ENCODE results near the gene GPR15LG.
A peak's percentile ranks its signal among the peaks of the same experiment; 100 is the strongest.

Gene GPR15LG

DNA sequence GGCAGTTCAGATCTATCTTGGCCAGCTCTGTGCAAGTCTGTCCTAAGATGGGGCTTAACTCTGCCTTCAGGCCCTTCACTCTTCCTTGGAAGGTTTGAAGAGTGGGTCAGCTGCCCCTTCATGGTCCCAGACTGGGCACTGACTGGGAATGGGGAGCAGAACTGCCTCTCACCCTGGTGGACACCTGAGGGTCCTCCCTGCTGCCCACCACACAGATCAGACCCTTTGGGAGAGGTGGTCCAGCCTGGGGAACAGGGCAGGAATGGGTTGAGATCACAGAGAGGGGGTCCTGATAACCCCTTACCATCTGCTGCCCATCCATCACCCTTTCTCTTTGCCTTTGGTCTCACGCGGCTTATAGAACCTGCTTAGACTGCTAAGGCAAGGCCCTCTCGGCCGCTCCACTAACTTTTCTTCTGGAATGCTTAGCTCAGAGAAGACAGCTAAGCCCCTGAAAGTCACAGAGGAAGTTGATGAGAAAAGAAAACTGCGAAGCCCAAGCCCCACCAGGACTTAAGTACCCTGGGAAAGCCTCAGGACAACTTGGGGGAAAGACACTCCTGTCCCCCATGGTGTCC, 20.3 kb downstream of the GPR15LG start:
- DNase-seq (ENCODE audit: low spot score) = no peak

DNA sequence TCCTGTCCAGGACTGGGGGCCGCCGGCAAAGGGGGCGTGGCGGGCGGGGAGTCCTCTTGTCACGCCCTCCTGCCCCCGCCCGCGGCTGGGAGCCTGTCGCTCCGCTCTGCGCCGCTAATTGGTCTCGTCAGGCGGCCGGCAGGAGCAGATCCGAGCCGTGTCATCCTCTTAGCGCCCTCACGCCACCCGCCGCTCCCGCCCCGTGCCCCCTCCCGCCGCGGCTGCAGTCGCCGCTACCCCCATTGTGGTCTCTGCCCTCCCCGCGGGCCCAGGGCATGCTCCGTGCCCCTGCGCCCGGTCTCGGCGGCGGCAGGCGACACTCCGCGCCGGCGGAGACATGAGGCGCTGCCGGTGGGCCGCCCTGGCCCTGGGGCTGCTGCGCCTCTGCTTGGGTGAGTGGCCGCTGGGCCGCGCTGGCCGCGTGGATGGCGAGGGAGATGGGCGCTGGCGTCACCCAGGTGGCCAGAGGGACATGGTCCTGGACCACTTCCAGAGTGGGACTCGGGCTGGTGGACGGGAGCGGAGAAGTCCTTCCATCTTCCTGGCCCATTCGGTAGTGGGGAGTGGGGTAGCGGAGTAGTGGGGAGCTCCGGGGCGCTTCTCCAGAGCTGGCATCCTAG, 20.9 kb downstream of the GPR15LG start, which contains the start of gene CDHR1:
Gene CDHR1, plus strand, starts transcription at position 114 of the 620 bp plus-strand sequence. Its CDS starts 224 bp downstream, at position 338.
- no peak for DNase-seq (ENCODE audit: low spot score)

DNA sequence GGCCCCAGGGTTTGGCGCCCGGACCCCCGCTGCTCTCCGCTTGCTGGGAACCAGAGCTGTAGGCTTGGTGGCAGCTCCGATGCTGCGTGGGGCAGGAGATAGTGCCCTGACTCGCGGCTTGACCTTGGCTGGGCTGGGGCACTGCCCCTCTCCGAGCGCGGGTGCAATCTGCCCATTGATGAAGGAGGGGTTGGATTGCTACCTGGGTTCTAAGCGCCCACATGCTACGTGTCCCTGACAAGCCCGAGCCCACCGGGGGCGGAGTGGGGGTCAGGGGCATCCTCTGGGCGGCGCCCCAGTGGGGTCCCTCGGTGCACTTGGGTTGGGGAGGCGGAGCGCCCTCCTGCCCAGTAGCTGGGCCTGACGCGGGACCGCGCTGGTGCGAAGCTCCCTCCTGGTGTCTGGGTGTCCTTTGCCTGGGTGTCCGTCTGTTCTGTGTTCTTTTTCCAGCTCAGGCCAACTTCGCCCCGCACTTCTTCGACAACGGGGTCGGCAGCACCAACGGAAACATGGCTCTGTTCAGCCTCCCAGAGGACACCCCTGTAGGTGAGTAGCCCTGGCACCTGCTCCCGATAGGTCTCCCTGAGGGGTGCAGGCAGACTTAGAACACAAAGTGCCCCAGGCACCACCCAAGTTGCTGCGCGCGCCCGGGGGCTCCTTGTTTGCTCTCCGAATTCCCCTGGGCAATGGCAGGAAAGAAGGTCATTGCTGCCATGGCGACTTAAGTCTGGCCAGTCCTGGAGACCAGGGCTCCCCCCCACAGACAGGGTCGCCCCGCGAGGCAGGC, 21.6 kb downstream of the GPR15LG start:
- no peak for DNase-seq (ENCODE audit: low spot score)

DNA sequence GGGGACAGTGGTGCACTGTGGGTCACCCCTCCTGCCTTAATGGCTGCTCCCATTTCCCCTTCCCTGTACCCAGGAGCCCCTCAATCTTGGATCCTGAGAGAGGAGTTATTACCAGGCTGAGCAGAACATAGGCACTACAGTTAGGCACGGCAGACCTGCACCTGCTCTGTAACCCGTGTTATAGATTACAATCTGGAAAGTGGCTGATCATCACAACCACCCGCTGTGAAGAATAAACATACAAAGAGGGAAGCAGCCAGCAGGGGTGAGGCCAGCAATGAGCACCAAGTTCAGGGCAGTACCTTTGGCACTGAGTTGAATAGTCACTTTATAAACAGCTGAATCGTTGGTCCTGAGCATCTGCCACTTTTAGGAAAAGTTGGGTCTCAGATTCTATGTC, 22.5 kb downstream of the GPR15LG start:
- no peak for DNase-seq (ENCODE audit: low spot score)

DNA sequence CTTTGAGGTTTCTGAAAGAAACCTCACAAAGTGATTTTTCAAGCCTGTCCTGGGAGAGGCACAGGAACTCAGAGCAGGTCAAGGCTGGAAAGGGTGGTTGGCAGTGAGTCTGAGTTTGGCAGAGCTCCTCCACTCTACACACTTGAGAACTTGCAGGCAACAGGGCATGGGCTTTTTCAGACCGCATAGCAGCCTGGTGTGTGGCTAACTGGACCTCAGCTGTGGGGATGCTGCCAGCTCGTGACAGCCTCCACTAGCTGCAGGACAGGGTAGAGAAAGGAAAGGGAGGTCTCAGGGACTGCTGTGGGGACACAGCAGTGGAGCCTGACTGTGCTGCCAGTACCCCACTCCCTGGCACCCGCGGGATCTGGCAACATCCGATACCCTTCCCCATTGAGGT, 23.3 kb downstream of the GPR15LG start:
- DNase-seq (ENCODE audit: low spot score) = no peak

DNA sequence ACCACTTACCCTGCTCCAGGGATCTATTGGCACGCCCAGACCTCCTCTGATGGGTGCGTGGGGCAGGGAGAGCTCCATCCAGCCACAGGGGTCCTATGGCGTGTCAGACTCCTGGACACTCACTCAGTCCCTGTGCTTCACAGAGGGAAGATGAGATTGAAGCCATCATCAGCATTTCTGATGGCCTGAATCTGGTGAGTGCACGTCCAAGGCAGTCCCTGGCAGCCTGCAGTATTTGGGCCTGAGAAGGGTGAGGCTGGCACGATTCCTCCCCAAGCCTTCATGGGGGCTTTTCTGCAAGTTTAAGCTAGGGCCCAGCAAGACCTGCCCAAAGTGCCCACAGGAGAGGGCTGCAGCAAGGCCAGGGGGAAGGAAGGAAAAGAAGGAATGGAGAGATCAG, 24.0 kb downstream of the GPR15LG start:
- no peak for DNase-seq (ENCODE audit: low spot score)

DNA sequence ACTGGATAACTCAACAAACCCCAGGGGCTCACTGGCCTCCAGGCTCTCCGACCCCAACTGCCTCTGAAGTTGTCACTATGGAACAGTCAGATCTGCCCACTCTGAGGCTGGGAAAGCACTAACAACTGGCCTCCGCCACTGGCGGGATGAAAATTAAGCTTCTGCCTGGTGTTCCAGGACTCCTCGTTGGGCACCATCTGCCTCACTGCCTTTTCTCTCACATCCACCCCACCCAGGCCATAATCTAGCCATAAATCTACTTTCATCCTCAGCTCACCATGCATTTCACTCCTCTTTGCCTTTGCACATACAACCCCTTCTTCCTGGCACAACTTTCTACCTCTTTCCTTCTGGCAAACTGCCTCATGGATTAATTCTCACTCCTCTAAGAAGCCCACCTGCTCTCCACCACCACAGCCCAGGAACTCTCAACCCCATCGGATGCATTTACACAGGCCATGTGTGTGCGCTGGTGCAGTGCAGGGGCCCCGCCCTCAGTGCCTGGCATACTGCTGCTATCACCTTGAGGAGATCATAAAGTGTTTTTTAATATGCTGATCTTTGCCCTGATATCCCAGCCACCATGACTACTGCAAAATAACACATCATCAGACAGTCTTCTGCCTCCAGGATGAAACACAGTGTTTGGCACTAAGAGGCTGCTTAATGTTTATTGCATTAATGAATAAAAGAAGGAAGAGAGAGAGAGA, 24.8 kb downstream of the GPR15LG start:
- DNase-seq (ENCODE audit: low spot score) = no peak

DNA sequence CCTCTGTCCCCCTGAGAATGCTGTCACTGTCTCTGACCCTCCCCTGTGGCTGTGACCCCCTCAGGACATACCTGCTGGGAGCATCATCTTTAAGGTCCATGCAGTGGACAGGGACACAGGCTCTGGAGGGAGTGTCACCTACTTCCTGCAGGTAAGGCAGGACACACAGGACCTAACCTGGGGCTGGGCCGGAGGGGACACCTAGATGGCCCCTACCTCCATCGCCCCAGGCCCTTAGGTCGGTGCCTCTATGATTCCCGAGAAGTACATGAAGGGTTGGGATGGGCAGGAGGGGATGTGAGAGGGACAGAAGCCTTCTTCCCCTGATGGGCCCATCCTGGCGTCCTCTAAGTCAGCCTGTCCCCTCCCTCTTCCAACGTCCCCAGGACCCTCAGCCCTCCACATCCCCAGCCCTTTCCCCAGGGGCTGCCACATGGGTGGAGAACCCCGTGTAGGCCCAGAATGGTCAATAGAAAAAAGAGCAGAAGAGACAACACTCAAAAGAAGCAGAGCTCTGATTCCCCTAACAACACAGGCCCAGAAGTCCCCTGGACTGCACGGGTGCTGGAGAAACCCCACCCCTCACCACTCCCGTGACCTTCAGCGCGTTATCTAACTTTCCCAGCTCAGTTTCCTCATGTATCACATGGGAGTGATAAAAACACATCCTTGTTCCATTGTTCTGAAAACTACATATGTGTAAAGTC, 27.1 kb downstream of the GPR15LG start:
- DNase-seq (ENCODE audit: low spot score) = no peak

DNA sequence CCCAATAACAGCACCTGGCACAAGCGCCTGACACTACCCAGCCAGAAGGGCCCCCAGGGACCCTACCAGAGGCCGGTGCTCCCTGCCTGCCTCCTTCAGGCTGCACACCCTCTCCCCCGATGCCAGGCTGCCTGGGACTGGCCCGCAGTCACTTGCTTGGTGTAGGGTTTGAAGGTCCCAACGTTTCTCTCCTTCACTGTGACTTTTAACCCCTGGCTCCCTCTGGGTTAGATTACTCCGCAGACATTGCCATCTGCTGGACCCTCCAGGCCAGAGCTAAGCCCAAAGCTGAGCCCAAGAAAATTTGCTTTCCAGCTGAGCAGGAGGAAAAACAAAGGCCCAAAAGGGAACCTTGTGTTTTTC, 27.6 kb downstream of the GPR15LG start:
- no peak for DNase-seq (ENCODE audit: low spot score)

DNA sequence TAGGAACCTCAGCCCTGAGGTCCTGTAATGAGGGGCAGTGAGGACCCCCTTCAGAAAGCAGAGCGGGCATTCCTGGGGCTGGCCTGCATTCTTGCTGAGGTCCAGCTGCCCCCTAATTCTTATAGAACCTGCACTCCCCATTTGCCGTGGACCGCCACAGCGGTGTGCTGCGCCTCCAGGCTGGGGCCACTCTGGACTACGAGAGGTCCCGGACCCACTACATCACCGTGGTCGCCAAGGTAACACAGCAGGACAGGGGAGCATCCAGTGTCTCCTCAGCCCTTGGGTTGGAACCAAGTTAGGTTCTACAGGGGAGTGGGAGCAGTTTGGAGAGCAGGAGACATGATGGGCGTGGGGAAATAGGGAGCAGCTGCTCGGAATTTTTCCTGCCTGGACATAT, 28.1 kb downstream of the GPR15LG start:
- no peak for DNase-seq (ENCODE audit: low spot score)

DNA sequence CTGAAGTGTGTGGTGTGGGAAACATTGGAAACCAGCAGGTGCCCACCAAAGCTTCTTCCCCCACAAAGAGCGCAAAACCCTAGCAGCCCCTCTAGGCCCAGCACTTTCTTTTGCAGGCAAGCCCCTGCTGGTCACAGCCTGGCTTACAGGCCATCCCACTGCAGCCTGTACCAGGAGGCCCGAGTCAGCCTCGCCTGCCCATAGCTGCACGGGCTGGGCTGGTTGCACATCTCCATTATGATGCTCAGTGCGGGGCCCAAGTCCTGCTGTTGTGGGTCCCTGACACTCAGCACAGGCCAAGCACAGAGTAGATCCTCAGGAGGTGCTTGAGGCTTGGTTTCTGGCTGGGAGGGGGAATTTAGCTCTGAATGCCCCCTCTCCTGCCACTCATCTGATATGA, 28.7 kb downstream of the GPR15LG start:
- DNase-seq (ENCODE audit: low spot score) = no peak

DNA sequence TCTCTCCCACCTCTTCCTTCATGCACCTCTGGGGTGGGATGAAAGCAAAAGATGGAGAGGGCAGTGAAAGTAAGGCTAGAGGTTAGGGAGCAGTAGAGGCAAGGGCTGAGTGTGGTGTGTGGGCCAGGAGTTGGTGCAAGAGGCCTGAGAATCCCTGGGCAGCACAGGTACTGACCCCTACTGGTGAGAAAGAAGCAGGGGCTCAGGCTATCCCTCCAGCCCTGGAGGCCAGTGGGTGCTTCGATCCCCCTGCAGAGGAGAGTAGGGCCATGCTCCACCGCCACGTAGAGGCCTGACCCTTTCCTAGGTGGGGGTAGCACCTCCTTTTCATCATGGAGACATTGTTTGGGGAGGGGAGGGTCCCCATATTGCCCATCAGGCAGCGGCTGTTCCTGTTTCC, 30.5 kb downstream of the GPR15LG start:
- DNase-seq (ENCODE audit: low spot score) = no peak

DNA sequence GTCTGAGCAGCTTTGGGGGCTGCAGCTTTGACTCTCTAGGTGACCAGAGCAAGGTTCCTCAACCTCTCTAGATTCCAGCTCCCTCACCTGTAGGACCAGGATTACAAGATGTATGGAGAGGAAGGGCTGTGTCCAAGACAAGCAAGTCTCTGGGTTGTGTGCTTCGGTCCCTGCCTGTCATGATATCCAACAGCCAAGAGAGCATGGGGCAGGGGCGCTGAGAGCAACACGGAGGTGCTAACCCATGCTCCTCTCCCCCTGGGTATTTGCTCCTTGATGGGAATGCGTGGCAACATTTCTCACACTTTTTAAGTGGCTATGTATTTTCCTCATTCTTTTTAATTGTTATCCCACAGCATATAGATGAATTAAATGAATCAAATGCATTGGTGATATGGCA, 31.0 kb downstream of the GPR15LG start:
- DNase-seq (ENCODE audit: low spot score) = no peak

DNA sequence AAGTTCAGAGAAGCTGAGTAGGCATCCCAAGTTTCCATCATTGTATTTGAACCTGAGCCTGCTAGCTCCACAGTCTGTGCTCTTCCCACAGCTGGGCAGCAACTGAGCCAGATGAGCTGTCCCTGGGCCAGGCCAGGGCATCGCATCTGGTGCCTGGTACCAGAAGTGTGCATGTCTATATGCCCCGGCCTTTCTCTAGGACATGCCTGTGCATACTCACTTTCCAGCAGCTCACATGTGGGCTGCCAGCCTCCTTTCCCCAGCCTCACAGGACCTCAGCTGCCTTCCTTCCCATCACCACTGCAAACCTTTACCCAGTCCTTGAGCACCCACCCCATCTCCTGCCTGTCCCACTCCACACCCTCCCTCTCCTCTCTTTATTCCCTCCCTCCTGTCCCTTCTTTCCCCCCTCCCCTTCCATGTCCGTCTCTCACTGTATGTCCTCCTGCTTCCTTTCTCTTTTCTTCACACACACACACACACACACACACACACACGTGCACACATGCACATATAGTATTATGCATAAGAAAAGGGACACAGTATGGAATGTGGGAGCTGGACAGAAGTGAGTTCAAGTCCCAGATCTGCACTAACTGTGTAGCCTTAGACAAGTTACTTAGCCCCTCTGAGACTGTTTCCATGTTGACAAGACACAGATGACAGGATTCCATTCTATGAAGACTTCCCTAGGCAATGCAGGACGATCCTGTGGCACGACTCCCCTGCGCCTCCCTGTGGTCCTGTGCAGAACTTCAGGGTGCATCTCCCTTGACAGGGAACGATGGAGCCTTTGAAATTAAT, 31.6 kb downstream of the GPR15LG start:
- DNase-seq (ENCODE audit: low spot score) = peak; percentile 43

DNA sequence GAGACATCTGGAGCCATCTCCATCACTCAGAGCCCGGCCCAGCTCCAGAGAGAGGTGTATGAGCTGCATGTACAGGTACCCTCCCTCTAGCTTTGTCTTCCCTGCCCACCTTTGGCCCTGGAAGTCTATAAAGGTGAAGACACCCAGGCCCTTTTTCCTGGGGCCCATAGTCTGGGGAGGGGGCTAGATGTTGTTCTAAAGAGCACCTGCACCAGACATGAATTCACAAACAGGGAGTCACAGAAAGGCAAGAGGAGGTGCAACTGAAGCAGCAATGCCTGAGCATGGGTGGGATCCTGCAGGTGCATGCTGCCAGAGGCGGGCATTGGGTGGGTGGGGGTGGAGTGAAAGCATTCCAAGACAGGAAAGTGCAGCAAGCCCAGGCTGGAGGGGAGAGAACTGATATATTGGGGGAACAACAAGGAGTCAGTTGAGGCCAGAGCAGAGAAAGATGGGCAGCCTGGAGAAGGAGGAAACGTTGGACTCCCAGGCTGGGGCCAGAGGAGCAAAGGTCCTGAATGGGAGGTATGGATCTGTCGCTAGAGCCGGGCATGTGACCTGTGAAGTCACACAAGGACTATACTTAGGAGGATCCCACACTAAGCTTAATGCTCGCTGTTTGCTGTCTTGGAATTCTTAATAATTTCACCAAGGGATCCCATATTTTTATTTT, 32.4 kb downstream of the GPR15LG start:
- no peak for DNase-seq (ENCODE audit: low spot score)

DNA sequence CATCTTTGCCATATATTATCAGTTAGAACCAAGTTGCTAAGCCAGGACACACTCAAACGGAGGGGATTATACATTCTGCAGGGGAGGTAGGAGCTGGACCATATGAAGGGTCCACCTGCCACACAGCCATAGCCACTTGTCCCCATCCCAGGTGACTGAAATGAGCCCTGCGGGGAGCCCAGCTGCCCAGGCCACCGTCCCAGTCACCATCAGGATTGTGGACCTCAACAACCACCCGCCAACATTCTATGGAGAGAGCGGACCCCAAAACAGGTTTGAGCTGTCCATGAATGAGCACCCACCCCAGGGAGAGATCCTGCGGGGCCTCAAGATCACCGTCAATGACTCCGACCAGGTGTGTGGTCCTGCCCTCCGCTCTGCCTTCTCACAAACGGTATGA, 34.4 kb downstream of the GPR15LG start:
- DNase-seq (ENCODE audit: low spot score) = no peak

DNA sequence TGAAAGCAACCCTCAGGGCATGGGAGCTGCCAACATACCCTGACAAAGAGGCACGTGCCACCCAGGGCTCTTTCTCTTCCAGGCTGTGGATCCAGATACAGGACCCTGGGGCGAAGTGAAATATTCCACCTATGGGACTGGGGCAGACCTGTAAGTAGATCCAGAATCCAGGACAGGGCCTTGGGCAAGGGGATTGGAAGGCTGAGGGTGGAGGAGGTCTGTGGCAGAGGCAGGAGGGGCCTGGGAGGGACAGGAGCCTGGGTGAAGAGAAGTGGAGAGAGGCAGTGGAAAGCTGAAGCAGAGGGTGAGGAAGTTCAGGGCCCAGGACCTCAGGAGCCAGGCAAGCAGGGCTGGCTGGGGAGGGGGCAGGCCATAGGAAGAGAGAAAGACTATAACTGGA, 38.0 kb downstream of the GPR15LG start:
- no peak for DNase-seq (ENCODE audit: low spot score)

DNA sequence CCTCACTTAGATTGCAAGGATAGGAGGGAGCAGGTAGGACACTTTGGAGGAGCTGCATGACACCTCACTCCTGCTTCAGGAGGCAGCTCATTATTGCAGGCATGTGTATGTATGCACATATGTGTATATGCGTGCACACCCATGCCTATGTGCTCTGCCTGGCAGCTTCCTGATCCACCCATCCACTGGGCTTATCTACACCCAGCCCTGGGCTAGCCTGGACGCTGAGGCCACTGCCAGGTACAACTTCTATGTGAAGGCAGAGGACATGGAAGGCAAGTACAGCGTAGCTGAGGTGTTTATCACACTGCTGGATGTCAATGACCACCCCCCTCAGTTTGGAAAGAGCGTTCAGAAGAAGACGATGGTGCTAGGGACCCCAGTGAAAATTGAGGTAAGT, 38.4 kb downstream of the GPR15LG start:
- no peak for DNase-seq (ENCODE audit: low spot score)

DNA sequence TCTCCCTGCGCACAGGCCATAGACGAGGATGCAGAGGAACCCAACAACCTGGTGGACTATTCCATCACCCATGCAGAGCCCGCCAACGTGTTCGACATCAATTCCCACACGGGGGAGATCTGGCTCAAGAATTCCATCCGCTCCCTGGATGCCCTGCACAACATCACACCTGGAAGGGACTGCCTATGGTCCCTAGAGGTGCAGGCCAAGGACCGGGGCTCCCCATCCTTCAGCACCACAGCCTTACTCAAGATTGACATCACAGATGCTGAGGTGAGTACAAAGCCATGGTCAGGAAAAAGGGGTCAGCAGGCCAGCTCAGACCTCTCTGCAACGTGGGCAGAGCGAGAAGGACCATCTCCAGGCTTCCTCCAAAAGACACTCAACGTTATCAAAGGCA, 39.5 kb downstream of the GPR15LG start:
- DNase-seq (ENCODE audit: low spot score) = no peak

DNA sequence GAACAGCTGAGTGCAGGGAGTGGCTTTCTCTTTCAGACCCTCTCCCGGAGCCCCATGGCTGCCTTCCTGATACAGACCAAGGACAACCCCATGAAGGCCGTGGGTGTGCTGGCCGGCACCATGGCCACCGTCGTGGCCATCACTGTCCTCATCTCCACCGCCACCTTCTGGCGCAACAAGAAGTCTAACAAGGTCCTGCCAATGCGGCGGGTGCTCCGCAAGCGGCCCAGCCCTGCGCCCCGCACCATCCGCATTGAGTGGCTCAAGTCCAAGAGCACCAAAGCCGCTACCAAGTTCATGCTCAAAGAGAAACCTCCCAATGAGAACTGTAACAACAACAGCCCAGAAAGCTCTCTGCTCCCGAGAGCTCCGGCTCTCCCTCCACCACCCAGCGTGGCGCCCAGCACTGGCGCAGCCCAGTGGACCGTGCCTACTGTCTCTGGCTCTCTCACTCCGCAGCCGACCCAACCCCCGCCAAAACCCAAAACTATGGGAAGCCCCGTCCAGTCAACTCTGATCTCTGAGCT, 40.5 kb downstream of the GPR15LG start:
- DNase-seq (ENCODE audit: low spot score) = no peak
